AG04450 (cell line): ENCODE results near the gene SCD5. TPM values are rescaled to one million over a fixed set of nuclear protein-coding genes. Genes with fewer than 3 reads are reported as not detected.

ENCODE experiments used
- CTCF ChIA-PET: fragments of 300-600, 350-600 bp; formaldehyde crosslinking; extraction: SDS; loops from one replicate; lab custom pipeline; 2022; ENCODE audit warnings: antibody characterized with exemption, inconsistent platforms; lab: Charles Lee
- POLR2A ChIA-PET: fragments of 350-600 bp; formaldehyde crosslinking; extraction: SDS; loops from one replicate; lab custom pipeline; 2021; ENCODE audit warnings: antibody characterized with exemption, inconsistent platforms; lab: Yijun Ruan, JAX
- DNase-seq: peaks from one replicate; pipeline ENCODE4 v3.0.0-alpha.2; 2011; ENCODE audit warnings: low read depth, low spot score
- H3K27ac ChIP-seq: one replicate; pipeline ENCODE4 v1.5.1; 2012; ENCODE audit warnings: low read depth, low read length, control low read depth
- H3K27me3 ChIP-seq: one replicate; pipeline ENCODE4 v1.6.0; 2012; ENCODE audit warnings: low read length; ENCODE audit not compliant: control insufficient read depth, insufficient read depth
- H3K4me3 ChIP-seq: 2 replicates; pipeline ENCODE4 v1.5.1; 2011; ENCODE audit warnings: mild to moderate bottlenecking, low read depth, low read length, control low read depth
- H3K9me3 ChIP-seq: 2 replicates; pipeline ENCODE4 v1.5.1; 2012; ENCODE audit warnings: low read length; ENCODE audit not compliant: control insufficient read depth, insufficient read depth
- polyA plus RNA-seq: library from polyadenylated mRNA; depleted of rRNA; stranded (reverse); fragments of >200 nt; gene quantifications from 2 replicates; pipeline ENCODE4 v1.2.3, GENCODE V29; 2011
- TF ChIP-seq, protein P1 (sequence below): IDR thresholded peaks from 2 replicates; pipeline ENCODE4 v1.5.1; 2011; ENCODE audit warnings: low read depth, low read length, control low read depth, inconsistent platforms

Gene SCD5
- polyA plus RNA-seq, 1 experiment, result 13.1 TPM

DNA sequence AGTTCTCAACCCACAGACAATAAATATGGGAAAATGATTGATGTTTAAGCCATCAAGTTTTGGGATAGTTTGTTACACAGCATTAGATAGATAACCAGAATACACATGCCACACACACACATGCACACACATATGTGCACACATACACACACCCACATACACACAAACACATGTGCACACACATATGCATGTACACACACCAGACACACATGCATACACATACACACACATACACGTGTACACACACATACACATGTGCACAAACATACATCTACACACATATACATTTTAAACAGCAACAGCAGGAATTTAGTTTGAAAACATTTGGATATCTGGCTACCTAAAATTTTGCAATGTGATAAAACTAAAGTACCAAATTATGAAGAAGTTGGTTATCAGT, 194.1 kb downstream of the SCD5 start:
- no peak for DNase-seq
- H3K4me3 ChIP-seq, result no peak overlapping the region
- H3K27me3 ChIP-seq, result no peaks in the 10 kb centered on the region
- CTCF ChIA-PET, result no interaction called here
- H3K27ac ChIP-seq, result no peak overlapping the region
- TF ChIP-seq, protein P1, sequence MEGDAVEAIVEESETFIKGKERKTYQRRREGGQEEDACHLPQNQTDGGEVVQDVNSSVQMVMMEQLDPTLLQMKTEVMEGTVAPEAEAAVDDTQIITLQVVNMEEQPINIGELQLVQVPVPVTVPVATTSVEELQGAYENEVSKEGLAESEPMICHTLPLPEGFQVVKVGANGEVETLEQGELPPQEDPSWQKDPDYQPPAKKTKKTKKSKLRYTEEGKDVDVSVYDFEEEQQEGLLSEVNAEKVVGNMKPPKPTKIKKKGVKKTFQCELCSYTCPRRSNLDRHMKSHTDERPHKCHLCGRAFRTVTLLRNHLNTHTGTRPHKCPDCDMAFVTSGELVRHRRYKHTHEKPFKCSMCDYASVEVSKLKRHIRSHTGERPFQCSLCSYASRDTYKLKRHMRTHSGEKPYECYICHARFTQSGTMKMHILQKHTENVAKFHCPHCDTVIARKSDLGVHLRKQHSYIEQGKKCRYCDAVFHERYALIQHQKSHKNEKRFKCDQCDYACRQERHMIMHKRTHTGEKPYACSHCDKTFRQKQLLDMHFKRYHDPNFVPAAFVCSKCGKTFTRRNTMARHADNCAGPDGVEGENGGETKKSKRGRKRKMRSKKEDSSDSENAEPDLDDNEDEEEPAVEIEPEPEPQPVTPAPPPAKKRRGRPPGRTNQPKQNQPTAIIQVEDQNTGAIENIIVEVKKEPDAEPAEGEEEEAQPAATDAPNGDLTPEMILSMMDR, result no peak
- POLR2A ChIA-PET, result no interaction called here
- H3K9me3 ChIP-seq, result no peaks in the 10 kb centered on the region

DNA sequence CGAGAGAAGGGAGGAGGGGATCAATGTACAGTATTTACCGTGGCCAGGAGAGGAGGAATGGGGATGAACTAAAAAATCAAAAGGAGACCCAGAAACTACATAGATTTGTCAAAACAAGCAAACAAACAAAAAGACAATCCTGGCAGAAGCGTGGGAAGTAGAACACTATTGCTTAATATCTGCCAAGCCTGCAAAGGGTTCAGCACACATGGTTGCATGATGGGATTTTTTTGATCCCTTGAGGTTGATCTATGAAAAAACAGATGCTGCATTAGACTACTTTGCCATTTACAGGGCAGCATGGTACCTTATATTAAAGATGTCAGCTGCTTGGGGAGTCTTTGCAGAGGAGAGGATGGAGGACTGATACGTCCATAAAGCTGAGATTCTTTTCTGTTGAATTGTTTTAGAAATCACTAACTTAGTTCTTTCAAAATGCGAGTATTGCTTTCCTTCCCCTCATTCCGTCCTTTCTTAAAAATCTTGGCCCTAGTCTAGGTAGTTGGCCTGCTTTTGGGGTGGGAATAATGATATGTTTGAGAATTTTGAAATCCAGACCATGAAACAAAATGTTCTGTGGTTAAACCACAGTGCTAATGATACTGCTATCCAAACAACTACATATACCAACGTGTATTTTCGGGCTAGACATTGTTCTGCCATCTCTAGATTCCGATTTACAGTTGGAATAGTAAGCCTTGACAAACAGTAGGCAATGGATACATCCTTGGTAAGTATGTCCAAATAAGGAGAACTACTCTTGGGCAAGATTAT, 197.2 kb downstream of the SCD5 start:
- POLR2A ChIA-PET, result no interaction called here
- Histone ChIP-seq H3K4me3 (no peak overlapping the region), H3K9me3 (no peaks in the 10 kb centered on the region), H3K27me3 (peaks cover 11% of the 10 kb centered on the region), H3K27ac (no peak overlapping the region)
- TF ChIP-seq, protein P1, result no peak
- DNase-seq, result no peak
- CTCF ChIA-PET, result no interaction called here

DNA sequence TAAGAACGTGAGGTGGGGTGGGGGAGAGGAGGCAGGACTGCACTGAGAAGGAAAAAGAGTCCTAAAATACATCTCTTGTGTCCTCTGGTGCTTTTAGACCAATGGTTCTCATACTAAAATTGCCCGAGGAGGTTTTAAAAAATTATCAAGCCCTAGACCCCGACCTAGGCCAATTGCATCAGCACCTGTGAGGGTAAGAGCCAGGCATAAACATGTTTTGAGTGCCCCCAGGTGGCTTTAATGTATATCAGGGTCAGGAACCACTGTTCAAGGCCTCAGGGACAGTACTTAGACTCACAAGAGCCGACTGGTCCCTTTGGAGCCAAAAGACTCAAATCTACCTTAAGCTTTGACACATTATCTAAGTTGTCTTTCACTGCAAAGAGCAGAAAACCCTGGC, 199.3 kb downstream of the SCD5 start:
- ChIA-PET CTCF (no interaction called here), POLR2A (no interaction called here)
- Histone ChIP-seq H3K27ac (no peak overlapping the region), H3K4me3 (no peak overlapping the region), H3K9me3 (no peaks in the 10 kb centered on the region), H3K27me3 (peaks cover 13% of the 10 kb centered on the region)
- TF ChIP-seq, protein P1, result no peak
- DNase-seq, result no peak

DNA sequence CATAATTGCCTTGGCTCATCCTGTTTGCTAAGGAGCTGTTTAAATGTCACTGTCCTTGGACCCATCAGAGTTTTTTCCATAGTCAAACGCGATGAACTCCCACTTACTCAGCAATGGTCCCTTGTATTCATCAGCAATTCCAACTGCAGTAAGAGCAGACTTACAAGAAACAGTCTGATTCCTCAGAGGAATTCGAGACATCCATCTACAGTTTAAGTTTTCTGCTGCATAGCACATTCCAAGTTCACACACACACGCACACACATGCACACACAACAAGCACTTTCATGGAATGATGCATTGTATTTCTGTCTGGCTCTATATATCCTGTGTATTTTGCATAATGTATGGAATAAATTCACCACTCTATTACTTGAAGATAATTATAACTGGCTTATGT, 204.1 kb downstream of the SCD5 start:
- TF ChIP-seq, protein P1, result no peak
- Histone ChIP-seq H3K9me3 (no peaks in the 10 kb centered on the region), H3K4me3 (no peak overlapping the region), H3K27ac (no peak overlapping the region), H3K27me3 (peaks cover 17% of the 10 kb centered on the region)
- CTCF ChIA-PET, result no interaction called here
- POLR2A ChIA-PET, result no interaction called here
- no peak for DNase-seq

DNA sequence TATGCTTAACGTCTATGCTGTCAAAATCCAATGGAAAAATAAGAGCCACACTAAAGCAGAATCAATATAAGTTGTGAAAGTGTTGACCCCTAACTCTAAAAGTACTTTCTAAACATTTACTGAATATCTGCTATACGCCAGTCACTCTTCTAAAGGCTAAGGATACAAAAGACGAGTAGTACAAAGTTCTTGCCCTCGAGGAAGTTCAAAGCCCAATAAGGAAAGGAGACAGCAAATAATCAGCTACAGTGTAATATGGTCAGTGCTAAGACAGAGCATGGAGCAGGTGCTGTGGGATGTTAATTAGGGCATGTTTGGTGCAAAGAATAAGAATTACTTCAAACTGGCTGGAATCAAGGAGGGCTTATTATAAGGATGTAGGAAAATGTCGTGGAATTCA, 205.2 kb downstream of the SCD5 start:
- DNase-seq, result no peak
- TF ChIP-seq, protein P1, result no peak
- Histone ChIP-seq H3K27ac (no peak overlapping the region), H3K4me3 (no peak overlapping the region), H3K27me3 (peaks cover 12% of the 10 kb centered on the region), H3K9me3 (no peaks in the 10 kb centered on the region)
- ChIA-PET CTCF (no interaction called here), POLR2A (no interaction called here)
